IPS-20b (cell line): ENCODE measurements around the gene EFL1.
"Not testable (repeated sequence)": the region's sequence is repeated elsewhere in the genome, so short reads cannot be mapped to it uniquely, and the experiment has no call there.

ENCODE experiments used
- H3K27ac ChIP-seq: one replicate; pipeline ENCODE4 v1.5.1; 2013; ENCODE audit warnings: low read length
- H3K27me3 ChIP-seq: 2 replicates; pipeline ENCODE4 v1.6.1; 2013; ENCODE audit warnings: mild to moderate bottlenecking, low read length, inconsistent platforms; ENCODE audit not compliant: insufficient read depth
- H3K36me3 ChIP-seq: 2 replicates; pipeline ENCODE4 v1.6.1; 2013; ENCODE audit warnings: low read depth, mild to moderate bottlenecking, inconsistent platforms, low read length, moderate library complexity; ENCODE audit not compliant: insufficient read depth
- H3K4me1 ChIP-seq: 2 replicates; pipeline ENCODE4 v1.6.1; 2013; ENCODE audit warnings: mild to moderate bottlenecking, control low read depth, inconsistent platforms, low read length, moderate library complexity; ENCODE audit not compliant: insufficient read depth
- H3K4me3 ChIP-seq: 2 replicates; pipeline ENCODE4 v1.5.1; 2013; ENCODE audit warnings: mild to moderate bottlenecking, low read length, inconsistent platforms
- H3K9ac ChIP-seq: 2 replicates; pipeline ENCODE4 v1.6.1; 2013; ENCODE audit warnings: low read depth, mild to moderate bottlenecking, inconsistent platforms, low read length, moderate library complexity
- H3K9me3 ChIP-seq: 2 replicates; pipeline ENCODE4 v1.6.1; 2013; ENCODE audit warnings: mild to moderate bottlenecking, low read depth, low read length, inconsistent platforms; ENCODE audit not compliant: insufficient read depth

EFL1 gene

DNA sequence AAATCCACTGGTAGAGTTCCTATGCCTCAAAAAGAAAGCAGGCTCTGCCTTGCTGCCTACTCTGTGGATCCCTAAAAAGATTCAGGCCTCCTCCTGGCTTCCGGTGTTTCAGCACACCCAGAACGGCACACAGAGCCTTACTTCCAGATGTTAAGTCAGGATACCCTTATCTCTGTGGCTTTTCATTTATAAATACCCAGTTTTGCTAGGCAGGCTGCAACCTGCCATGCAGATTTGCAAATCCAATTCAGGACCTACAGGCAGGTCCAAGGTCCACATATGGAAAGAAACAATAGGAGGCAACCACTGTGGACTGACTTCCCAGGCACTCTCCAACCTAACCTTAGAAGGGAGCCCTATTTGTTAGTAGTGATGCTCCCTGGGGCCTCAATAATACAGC, 30.7 kb downstream of the EFL1 start:
- Histone ChIP-seq H3K27me3 (no peaks in the 10 kb centered on the region), H3K4me3 (no peak overlapping the region), H3K4me1 (no peaks in the 10 kb centered on the region), H3K9me3 (no peaks in the 10 kb centered on the region), H3K36me3 (peaks cover 41% of the 10 kb centered on the region), H3K9ac (no peak overlapping the region), H3K27ac (no peak overlapping the region)

DNA sequence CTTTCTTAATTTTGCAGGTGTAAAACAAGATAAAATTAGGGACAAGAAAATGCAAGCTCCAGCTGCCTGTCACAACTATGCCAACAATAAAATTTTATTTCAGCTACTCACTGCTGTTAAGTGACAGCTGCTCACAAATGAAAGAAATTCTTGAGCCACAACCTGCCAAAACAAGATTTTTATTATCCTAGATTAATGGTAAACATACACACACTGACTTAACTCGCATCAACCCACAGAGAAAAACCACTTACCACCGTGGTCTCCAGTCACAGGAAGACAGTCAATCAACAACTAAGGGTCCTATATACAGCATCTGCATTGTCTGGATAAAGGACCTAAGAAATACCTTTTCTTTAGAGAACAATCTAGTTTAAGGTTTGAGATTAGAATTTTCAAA, 31.3 kb downstream of the EFL1 start:
- no peak overlapping the region for H3K27ac ChIP-seq
- no peaks in the 10 kb centered on the region for H3K4me1 ChIP-seq
- no peaks in the 10 kb centered on the region for H3K9me3 ChIP-seq
- no peaks in the 10 kb centered on the region for H3K27me3 ChIP-seq
- H3K4me3 ChIP-seq = no peak overlapping the region
- no peak overlapping the region for H3K9ac ChIP-seq
- peaks cover 47% of the 10 kb centered on the region for H3K36me3 ChIP-seq

DNA sequence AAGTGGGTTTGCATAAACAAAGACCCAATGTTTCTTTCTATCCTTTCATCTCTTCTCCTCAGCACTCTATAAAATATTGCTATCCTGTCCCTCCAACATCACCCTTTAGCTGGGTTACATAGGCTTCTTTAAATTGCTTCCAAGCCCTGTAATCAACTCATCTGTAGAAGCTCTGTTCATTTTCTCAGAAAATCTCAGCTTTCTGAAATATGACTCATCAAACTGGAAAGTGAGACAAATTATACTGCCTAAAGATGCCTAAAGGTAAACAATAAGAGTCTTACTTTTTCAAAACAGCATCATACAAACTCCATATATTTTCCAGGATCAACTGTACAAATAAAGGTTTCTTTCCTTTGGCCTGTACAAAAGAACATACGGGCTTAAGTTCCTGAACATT, 33.8 kb downstream of the EFL1 start:
- no peak overlapping the region for H3K9ac ChIP-seq
- H3K27ac ChIP-seq = no peak overlapping the region
- H3K9me3 ChIP-seq = no peaks in the 10 kb centered on the region
- no peak overlapping the region for H3K4me3 ChIP-seq
- peaks cover 49% of the 10 kb centered on the region for H3K36me3 ChIP-seq
- no peaks in the 10 kb centered on the region for H3K4me1 ChIP-seq
- no peaks in the 10 kb centered on the region for H3K27me3 ChIP-seq

DNA sequence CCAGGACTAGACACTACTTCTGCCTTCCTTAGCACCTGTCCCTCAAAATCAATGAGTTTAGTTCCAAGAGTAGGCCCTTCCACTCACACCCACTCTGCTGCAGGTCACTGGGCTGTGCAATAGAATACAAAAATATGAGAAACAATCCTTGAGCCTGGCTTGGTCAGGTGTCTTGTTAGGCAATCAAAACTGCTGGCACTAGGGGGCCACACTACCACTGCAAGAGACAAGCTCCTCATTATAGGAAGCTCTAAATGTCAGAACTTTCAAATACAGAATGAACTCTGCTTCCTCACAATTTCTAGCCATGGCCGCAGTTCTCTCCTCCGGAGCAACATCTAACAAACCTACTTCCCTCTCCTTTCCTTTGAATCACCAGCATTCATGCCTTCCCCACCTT, 41.0 kb downstream of the EFL1 start:
- H3K36me3 ChIP-seq = peaks cover 32% of the 10 kb centered on the region
- H3K27ac ChIP-seq, H3K27me3 ChIP-seq, H3K9me3 ChIP-seq, H3K4me3 ChIP-seq, H3K9ac ChIP-seq, H3K4me1 ChIP-seq: not testable (repeated sequence)

DNA sequence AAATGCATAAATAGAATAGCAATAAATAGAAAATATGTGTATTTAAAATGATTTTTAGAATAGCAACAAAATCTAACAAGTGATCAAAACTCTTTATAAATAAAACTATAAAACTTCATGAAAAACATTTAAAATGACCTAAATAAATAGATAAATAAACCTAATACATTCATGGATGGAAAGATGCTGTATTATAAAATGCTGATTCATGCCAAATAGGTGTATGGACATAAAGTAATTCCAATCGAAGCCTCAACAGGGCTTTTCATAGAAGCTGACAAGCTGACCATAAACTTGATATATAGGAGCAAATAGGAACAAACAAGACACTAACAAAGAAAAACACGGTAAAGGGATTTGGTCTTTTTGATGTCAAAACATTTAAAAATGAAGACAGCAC, 46.4 kb downstream of the EFL1 start:
- H3K4me1 ChIP-seq, H3K27me3 ChIP-seq, H3K9me3 ChIP-seq, H3K27ac ChIP-seq, H3K4me3 ChIP-seq, H3K9ac ChIP-seq: not testable (repeated sequence)
- peaks cover 43% of the 10 kb centered on the region for H3K36me3 ChIP-seq

DNA sequence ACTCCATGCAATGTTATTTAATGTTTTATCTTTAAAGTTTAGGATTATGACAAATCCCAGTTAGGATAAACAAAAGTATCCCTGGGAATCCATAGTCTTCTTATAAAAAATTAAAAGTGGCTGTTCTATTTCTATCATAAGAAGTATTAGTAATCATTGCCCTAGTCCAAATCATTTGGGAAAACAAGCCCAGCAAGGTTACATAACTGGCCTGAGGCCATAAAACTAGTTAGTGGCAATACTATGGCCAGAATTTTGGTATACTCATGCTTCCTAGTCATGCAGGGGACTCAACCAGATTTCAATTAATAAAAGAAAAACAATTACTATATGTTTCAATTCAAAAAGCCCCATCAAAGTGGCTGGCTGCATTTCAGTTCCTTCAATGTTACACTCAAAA, 50.3 kb downstream of the EFL1 start:
- H3K27me3 ChIP-seq, H3K27ac ChIP-seq, H3K4me3 ChIP-seq, H3K9ac ChIP-seq, H3K9me3 ChIP-seq, H3K4me1 ChIP-seq: not testable (repeated sequence)
- H3K36me3 ChIP-seq = peaks cover 22% of the 10 kb centered on the region

DNA sequence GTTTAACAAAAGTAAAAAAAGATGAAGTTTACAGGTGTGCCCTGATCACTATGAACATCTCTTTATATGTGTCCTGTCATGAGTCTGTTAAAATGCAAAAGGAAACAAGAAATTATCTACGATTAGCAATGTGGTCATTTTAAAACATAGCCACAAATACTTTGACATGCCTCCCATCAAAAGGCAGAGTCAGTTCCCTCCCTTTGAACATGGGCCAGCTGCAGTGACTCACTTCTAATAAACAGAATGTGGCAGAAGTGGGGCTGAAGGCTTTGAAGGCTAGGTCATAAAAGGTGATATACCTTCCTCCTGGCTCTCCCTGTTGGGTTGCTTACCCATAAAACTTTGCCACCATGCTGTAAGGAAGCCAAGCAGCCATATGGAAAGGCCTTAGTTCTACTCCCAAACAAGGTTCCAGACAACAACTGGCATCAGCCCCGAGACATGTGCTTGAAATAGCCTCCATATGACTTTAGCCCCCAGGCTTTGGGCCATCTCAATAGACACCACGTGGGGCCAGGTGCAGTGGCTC, 52.4 kb downstream of the EFL1 start:
- peaks cover 16% of the 10 kb centered on the region; the same call in 1 of the 2 replicates for H3K36me3 ChIP-seq
- H3K27me3 ChIP-seq, H3K9me3 ChIP-seq, H3K27ac ChIP-seq, H3K4me3 ChIP-seq, H3K9ac ChIP-seq, H3K4me1 ChIP-seq: not testable (repeated sequence)

DNA sequence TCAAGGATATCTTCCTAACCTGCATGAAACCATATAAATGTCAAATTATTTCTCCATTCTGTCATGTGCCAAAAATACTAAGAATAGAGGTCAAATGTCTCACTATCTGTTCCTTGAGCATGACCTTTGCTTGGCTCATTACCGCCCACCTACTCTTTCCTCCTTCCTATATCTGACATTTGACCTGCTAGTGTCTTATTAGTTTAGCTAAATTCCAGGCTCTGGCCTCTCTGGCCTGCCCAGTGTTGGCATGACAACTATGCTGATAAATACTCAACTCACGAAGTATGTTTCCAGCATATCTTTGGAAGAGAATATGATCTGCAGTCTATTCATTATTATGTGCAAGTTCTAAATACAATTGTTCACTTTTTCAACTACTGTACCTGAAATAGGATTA, 58.0 kb downstream of the EFL1 start:
- H3K27ac ChIP-seq, H3K27me3 ChIP-seq, H3K4me3 ChIP-seq, H3K4me1 ChIP-seq, H3K9ac ChIP-seq, H3K36me3 ChIP-seq, H3K9me3 ChIP-seq: not testable (repeated sequence)

DNA sequence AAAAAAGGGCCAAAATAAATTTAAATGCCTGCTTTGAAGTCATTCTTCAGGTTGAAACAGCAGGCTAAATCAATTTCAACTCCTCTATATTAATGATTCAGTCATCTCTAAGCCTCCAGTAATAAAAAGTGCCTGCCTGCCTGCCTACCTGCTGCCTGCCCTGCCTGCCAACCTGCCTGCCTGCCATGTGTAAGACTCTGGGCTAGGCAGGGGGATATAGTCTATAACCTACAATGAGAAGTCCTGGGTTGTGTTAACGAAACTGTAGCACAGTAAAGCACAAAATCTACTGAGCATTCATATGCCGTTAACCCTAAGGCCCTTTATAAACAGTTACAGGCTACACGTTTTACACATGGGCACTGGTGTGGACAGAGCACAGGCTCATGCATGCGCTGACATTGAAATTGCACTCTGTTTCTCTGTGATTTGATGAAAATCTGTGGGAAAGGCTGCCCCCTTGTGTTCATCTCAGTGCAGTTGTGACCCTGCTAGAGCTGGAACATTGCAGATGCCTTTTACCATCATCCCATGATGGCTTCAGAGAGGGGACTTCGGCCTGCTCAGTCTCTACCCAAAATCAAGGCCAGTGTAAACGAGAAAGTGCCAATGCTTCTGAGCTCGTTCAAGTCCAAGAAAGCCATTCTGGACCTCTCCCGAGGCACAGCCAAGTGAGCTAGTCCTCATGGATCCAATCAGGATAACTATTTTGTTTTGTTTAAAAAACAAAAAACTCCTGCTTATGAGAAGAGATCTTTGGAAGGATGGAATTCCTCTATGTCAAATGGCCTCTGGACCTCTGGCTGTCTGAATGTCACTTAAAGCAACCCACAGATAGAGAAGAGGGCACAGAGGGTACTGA, 64.6 kb downstream of the EFL1 start:
- no peaks in the 10 kb centered on the region for H3K9me3 ChIP-seq
- no peak overlapping the region for H3K27ac ChIP-seq
- H3K27me3 ChIP-seq = no peaks in the 10 kb centered on the region
- H3K9ac ChIP-seq = no peak overlapping the region
- H3K36me3 ChIP-seq = no peaks in the 10 kb centered on the region
- H3K4me1 ChIP-seq = no peaks in the 10 kb centered on the region
- H3K4me3 ChIP-seq = no peak overlapping the region

DNA sequence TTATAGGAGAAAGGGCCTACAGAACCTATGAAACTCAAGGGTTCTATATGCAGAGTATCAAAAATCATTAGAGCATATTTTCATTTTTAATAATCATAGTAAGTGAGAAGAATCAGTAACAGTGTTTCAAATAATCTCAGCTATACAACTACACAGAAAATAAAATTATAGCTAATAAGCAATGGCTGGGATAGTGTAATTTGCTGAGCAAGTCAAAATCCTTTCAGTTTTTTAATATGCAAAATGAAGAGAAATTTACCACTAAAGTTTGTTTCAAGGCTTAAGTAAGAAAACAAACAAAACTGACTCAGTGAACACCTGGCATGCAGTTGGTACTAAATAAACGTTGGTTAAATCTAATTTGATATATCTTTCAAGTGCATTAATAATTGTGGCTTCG, 66.2 kb downstream of the EFL1 start:
- no peaks in the 10 kb centered on the region for H3K4me1 ChIP-seq
- H3K27ac ChIP-seq = no peak overlapping the region
- H3K36me3 ChIP-seq = no peaks in the 10 kb centered on the region
- no peaks in the 10 kb centered on the region for H3K9me3 ChIP-seq
- no peak overlapping the region for H3K9ac ChIP-seq
- H3K27me3 ChIP-seq = no peaks in the 10 kb centered on the region
- H3K4me3 ChIP-seq = no peak overlapping the region

DNA sequence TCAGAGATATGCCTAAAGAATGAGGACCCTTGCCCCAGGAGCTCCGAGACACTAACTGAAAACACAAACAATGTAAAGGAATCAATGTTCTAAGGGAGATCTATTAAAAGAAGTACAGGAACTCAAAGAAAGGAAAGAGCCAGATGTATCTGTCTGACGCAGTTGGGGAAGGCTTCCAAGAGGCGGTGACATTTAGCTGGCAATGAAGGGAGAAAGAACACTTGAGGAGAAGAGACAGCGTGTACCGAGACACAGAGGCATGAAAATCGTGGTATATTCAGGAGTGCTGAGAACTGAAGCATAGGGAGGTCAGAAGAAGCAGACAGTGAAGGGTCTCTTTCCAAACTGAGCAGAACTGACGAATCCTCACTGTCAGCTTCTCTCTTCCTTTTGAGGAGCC, 66.7 kb downstream of the EFL1 start:
- not testable (repeated sequence) for H3K36me3 ChIP-seq, H3K27ac ChIP-seq, H3K4me1 ChIP-seq, H3K9ac ChIP-seq, H3K4me3 ChIP-seq, H3K27me3 ChIP-seq, H3K9me3 ChIP-seq

DNA sequence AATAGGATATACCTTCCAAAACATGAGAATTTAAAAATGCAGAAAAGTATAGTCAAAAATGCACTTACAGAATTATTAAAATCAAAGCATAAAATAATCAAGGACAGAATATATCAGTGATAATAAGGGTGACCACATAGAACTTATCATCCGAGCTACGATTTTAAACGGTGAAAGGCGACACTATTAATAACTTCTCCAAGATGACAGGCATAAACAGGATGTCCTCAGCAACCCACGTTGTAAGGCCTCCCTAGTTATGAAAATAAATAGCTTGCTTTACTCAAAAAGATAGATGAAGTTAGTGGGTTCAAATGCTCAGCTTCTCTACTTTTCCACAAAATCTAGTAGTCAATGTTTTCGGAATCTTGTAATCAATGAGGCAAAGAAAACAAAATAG, 68.0 kb downstream of the EFL1 start:
- H3K27me3 ChIP-seq, H3K9me3 ChIP-seq, H3K36me3 ChIP-seq, H3K27ac ChIP-seq, H3K4me1 ChIP-seq, H3K9ac ChIP-seq, H3K4me3 ChIP-seq: not testable (repeated sequence)
